ENCODE measurements around the gene SLC6A12.

The SLC6A12 gene

GRCh38 chr12:207804-208203 is 6.2 kb downstream of the SLC6A12 start:
- H3K27me3 ChIP-seq (ENCODE audit: insufficient read depth, poor library complexity, severe bottlenecking): peaks cover 11% of the 10 kb centered on the region
- H3K27ac ChIP-seq (replicated peaks): no peak overlapping the region
- DNase-seq (ENCODE audit: low read depth in 1 of 2, low spot score in 1 of 2): no peak
- TF ChIP-seq SPI1 (IDR thresholded peaks at IDR 0.05; ENCODE audit: borderline replicate concordance, low read depth) (no peak), CTCF (IDR thresholded peaks at IDR 0.05; ENCODE audit: insufficient read depth, low read length) (no peak), GABPA (IDR thresholded peaks at IDR 0.05; ENCODE audit: low read depth) (no peak), POLR2AphosphoS5 (IDR thresholded peaks at IDR 0.05; ENCODE audit: low read depth) (no peak), REST (IDR thresholded peaks at IDR 0.05; ENCODE audit: insufficient replicate concordance, low read depth) (no peak)
- H3K4me3 ChIP-seq (replicated peaks; ENCODE audit: insufficient read depth, low read length): no peak overlapping the region

GRCh38 chr12:206746-207440 is 7.1 kb downstream of the SLC6A12 start:
- no peak overlapping the region for H3K27ac ChIP-seq (replicated peaks)
- no peak for DNase-seq (ENCODE audit: low read depth in 1 of 2, low spot score in 1 of 2)
- H3K4me3 ChIP-seq (replicated peaks; ENCODE audit: insufficient read depth, low read length): no peak overlapping the region
- TF ChIP-seq GABPA (IDR thresholded peaks at IDR 0.05; ENCODE audit: low read depth) (no peak), REST (IDR thresholded peaks at IDR 0.05; ENCODE audit: insufficient replicate concordance, low read depth) (no peak), SPI1 (IDR thresholded peaks at IDR 0.05; ENCODE audit: borderline replicate concordance, low read depth) (no peak), POLR2AphosphoS5 (IDR thresholded peaks at IDR 0.05; ENCODE audit: low read depth) (no peak), CTCF (IDR thresholded peaks at IDR 0.05; ENCODE audit: insufficient read depth, low read length) (no peak)
- peaks cover 11% of the 10 kb centered on the region for H3K27me3 ChIP-seq (ENCODE audit: insufficient read depth, poor library complexity, severe bottlenecking)

DNA sequence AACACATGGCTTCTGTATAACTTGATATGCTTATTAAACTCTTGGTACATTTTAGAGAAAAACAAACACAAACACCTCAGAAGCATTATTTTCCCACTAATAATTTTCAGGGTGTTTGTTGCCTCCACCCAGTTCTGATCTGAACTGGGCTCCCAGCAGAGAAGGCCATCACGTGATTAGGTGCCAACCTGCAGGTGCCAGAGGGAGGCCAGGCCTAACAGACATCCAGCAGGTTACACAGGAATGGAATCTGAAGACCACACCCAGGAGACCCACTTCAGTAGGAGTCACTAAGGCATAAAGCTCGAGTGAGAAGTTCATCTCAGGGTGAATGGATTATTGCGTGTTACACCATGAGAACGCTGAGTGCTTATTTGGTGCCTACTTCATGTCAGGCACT is 8.9 kb downstream of the SLC6A12 start:
- TF ChIP-seq SPI1 (IDR thresholded peaks at IDR 0.05; ENCODE audit: borderline replicate concordance, low read depth): no peak
- no peak for TF ChIP-seq CTCF (IDR thresholded peaks at IDR 0.05; ENCODE audit: insufficient read depth, low read length)
- TF ChIP-seq POLR2AphosphoS5 (IDR thresholded peaks at IDR 0.05; ENCODE audit: low read depth): no peak
- TF ChIP-seq GABPA (IDR thresholded peaks at IDR 0.05; ENCODE audit: low read depth): no peak
- TF ChIP-seq REST (IDR thresholded peaks at IDR 0.05; ENCODE audit: insufficient replicate concordance, low read depth): no peak
- Histone ChIP-seq H3K27ac (replicated peaks) (no peak overlapping the region), H3K4me3 (replicated peaks; ENCODE audit: insufficient read depth, low read length) (no peak overlapping the region), H3K27me3 (ENCODE audit: insufficient read depth, poor library complexity, severe bottlenecking) (peaks cover 11% of the 10 kb centered on the region)
- no peak for DNase-seq (ENCODE audit: low read depth in 1 of 2, low spot score in 1 of 2)

Measured in HL-60 (cell line).